Dedifferentiated amniotic fluid mesenchymal stem cell (primary cell): ENCODE data around the gene SYCE3.
"Not testable (repeated sequence)": the region's sequence is repeated elsewhere in the genome, so short reads cannot be mapped to it uniquely, and the experiment has no call there.

Experiments used
- DNase-seq: peaks from one replicate; pipeline ENCODE4 v3.0.0-alpha.2; 2016; ENCODE audit errors: extremely low spot score

SYCE3 gene, protein sequence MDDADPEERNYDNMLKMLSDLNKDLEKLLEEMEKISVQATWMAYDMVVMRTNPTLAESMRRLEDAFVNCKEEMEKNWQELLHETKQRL

GRCh38 chr22:50562523-50563412, at the start of gene SYCE3:
Gene SYCE3 (minus strand): TSS chr22:50562919. CDS start chr22:50556405, 6,514 bp downstream.
- peak; percentile 88 for DNase-seq

GRCh38 chr22:50612168-50612527, 49.4 kb upstream of the SYCE3 start:
- DNase-seq, result no peak

GRCh38 chr22:50611341-50612060, 48.8 kb upstream of the SYCE3 start:
- no peak for DNase-seq

DNA sequence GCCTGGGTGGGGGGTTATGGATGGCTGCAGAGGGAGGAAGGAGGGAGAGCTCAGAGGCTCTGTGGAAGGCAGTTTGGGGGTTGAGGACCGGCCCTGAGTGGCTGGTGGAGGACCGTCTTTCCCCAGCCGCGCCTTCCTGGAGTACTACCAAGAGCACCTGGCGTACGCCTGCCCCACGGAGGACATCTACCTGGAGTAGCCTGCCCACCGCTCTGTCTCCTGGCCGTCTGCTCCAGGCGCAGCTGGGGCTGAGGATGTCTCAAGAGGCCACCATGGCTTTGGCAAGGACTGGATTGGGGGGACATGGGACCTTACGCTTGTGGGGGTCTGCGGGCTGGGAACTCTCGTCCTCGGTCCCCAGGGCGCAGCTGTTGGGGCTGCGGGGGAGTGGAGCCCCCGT, 47.9 kb upstream of the SYCE3 start:
- DNase-seq, result no peak

GRCh38 chr22:50610041-50610451, 47.3 kb upstream of the SYCE3 start:
- no peak for DNase-seq

DNA sequence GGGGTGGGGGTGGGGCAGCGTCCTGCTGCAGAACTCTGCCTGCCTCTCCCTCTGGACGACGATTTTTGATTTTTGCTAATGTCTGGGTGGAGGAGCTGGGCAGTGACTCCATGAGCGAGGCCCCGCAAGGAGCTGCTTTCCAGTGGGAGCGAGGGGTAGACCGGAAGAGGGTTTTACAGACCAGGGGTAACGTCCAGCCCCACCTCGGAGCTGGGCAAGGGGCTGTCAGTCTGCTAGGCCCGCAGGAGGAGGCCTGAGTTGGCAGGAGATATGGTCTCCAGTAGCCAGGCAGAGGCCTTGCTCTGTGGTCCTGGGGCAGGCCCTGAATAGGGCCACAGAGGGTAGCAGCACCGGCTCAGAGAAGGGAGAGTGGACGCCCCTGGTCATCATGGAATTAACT, 46.9 kb upstream of the SYCE3 start:
- no peak for DNase-seq

- no peak for DNase-seq
These were observed 46.3 kb upstream of the SYCE3 start for GRCh38 chr22:50608996-50609395.

GRCh38 chr22:50608058-50608840, 45.5 kb upstream of the SYCE3 start:
- not testable (repeated sequence) for DNase-seq

GRCh38 chr22:50607659-50608020, 44.9 kb upstream of the SYCE3 start:
- DNase-seq, result no peak

DNA sequence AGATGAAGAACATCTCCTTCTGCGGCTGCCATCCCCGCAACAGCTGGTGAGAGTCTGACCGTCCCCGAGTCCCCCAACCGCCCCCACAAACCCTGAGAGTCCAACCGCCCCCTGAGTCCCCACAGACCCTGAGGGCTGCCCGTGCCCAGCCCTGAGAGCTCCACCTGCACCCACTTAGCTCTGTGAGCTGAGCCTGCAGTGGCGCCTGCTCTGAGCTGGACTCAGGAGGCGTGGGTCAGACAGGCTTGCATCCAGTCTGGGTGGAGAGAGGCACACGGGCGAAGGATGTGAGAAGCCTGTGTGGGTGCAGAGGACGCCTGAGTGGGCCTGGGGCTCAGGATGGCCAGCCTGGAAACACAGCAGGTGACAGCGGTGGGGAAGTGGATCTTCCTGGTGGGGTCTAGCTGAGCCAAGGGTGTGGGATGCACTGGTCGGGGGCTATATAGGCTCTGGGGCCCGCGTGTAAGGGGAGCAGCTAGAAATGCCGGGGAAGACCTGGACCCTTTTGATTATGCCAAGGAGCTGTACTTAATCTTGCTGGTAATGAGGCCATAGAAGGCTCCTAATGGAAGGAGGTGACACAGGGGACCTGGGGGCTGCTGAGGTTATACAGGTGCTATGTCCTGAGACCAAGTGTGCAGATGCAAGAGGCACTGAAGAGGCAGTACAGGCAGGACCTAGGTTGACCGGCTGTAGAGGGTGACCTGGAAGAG, 44.4 kb upstream of the SYCE3 start:
- no peak for DNase-seq

GRCh38 chr22:50606165-50606945, 43.6 kb upstream of the SYCE3 start:
- no peak for DNase-seq

- DNase-seq, result no peak
These were observed 42.9 kb upstream of the SYCE3 start for GRCh38 chr22:50605613-50606074.

DNA sequence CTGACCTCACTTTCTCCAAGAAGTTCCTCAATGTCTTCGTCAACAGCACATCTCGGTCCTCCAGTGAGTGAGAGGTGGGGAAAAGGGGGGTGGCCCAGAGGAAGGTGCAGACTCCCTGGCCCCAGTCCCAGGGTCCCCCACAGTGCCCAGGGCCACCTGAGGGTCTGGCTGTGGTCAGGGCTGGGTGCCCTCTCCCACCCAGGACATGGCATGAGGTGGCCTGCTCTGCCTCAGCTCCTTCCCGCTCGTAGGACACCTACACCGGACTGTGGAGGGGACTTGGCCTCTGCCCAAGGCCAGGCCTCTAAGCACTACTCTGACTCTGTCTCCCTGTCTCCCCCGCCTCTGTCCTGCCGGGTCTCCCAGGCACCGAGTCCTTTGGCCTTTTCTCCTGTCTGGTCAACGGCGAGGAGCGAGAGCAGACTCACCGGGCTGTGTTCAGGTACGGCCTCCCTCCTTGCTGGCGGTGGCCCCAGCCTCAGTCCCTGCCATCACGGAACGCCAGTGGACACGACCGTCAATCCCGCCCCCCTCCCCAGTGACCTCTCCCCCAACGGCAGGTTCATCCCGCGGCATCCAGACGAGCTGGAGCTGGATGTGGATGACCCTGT, 42.4 kb upstream of the SYCE3 start:
- DNase-seq, result no peak

DNA sequence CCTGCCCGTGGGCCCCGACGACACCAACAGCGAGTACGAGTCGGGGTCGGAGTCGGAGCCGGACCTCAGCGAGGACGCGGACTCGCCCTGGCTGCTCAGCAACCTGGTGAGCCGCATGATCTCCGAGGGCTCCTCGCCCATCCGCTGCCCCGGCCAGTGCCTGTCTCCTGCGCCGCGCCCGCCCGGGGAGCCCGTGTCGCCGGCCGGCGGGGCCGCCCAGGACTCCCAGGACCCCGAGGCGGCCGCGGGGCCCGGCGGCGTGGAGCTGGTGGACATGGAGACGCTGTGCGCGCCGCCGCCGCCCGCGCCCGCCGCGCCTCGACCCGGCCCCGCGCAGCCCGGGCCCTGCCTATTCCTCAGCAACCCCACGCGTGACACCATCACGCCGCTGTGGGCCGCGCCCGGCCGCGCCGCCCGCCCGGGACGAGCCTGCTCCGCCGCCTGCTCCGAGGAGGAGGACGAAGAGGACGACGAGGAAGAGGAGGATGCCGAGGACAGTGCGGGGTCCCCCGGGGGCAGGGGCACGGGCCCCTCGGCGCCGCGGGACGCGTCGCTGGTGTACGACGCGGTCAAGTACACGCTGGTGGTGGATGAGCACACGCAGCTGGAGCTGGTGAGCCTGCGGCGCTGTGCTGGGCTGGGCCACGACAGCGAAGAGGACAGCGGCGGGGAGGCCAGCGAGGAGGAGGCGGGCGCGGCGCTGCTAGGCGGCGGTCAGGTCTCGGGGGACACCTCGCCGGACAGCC, 41.7 kb upstream of the SYCE3 start:
- no peak for DNase-seq

DNA sequence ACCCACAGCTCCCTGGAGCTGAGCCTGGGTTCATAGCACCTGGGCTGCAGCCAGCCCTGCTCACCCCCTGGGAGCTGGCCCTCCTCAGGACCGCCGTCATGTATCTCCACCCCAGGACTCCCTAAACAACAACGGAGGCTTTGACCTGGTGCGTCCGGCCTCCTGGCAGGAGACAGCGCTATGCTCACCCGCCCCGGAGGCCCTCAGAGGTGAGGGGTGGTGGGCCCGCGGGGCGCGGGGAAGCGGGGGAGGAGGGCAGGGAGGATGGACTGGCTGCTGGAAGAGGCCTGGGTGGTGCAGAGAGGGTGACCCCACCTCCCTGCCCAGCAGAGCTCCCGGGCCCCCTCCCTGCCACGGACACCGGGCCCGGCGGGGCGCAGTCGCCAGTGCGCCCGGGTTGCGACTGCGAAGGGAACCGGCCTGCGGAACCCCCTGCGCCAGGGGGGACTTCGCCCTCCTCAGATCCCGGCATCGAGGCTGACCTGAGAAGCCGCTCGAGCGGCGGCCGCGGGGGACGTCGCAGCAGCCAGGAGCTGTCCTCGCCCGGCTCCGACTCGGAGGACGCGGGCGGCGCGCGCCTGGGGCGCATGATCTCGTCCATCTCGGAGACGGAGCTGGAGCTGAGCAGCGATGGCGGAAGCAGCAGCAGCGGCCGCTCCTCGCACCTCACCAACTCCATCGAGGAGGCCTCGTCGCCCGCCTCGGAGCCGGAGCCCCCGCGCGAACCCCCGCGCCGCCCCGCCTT, 41.0 kb upstream of the SYCE3 start:
- DNase-seq, result no peak

DNA sequence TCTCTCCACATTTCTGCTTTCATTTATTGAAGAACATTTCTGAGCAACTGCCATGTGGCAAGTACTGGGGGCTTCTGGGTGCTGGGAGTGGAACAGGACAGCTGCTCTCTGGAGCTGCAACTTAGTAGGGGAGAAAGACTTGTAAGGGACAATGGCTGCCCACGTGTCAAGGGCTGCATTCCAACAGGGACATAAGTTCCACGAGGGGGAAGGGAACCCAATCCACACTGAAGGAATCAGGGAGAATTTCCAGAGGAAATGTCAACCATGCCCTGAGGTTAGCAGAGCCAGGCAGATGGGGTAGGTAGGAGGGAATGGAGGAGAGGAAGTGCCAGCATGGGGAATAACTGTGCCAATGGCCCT, 39.6 kb upstream of the SYCE3 start:
- DNase-seq, result no peak

DNA sequence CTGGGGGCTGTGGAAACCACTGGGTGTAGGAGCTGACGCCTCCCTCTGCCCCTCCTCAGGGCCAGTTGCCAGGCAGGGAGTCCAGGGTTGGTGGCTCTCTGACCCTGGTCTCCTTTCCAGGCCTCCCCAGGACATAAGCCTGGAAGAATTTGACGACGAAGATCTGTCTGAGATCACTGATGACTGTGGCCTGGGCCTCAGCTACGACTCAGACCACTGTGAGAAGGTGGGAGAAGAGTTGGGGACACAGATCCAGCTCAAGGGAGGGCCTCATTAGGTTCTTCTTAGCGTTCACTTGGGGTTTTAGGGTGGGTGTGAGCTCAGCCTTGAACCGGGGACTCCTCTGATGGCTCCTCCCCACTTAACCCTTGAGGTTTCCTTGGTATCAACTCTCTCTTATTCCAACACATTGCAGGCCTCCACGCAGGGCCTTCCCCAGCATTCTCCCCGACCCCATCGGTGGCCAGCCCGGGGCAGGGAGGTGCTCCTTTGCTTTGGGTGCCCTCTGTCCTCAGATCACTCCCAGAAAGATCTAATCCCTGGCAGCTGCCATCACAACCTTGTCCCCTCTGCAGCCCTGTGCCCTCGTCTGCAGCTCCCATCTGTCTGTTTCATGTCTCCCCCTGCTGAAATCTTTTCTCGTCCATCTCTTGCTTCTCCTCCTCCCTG, 39.1 kb upstream of the SYCE3 start:
- no peak for DNase-seq

GRCh38 chr22:50600967-50601668, 38.4 kb upstream of the SYCE3 start:
- DNase-seq, result no peak
